Heart right ventricle (tissue), 16 donors: ENCODE results near the gene NFKBIZ. TPM values are rescaled to one million over a fixed set of nuclear protein-coding genes. Genes with fewer than 3 reads are reported as not detected.
A peak's percentile ranks its signal among the peaks of the same experiment; 100 is the strongest.

Experiments used
- ATAC-seq, 8 donors: fragments of 200-7000 bp; cut with Tn5 transposase; one replicate each; pipeline ENCODE4 v1.9.1; 2020; ENCODE audit warnings: mild to moderate bottlenecking in 8 of 8, moderate library complexity in 8 of 8, moderate number of reproducible peaks in 1 of 8
- DNase-seq, 2 donors: peaks; one replicate each; pipeline ENCODE4 v3.0.0-alpha.2; 2020
- H3K27ac ChIP-seq, 10 donors: fragments of 200-600 bp; sonication (generic) in 2 of 10; one replicate each; pipeline versions ENCODE4 v1.5.0 to v1.8.0; 2020 to 2022; ENCODE audit warnings: mild to moderate bottlenecking in 3 of 10
- H3K27me3 ChIP-seq, 7 donors: fragments of 200-600 bp; one replicate each; pipeline ENCODE4 v1.8.0; 2021 to 2022; ENCODE audit warnings: mild to moderate bottlenecking in 2 of 7
- H3K36me3 ChIP-seq, 9 donors: fragments of 200-600 bp; sonication (generic) in 1 of 9; one replicate each; pipeline versions ENCODE4 v1.5.0 to v1.8.0; 2020 to 2022; ENCODE audit warnings: mild to moderate bottlenecking in 2 of 9
- H3K4me1 ChIP-seq, 9 donors: fragments of 200-600 bp; sonication (generic) in 1 of 9; one replicate each; pipeline versions ENCODE4 v1.5.0 to v1.8.0; 2020 to 2022; ENCODE audit warnings: mild to moderate bottlenecking in 4 of 9
- H3K4me3 ChIP-seq, 10 donors: fragments of 200-600 bp; sonication (generic) in 2 of 10; one replicate each; pipeline versions ENCODE4 v1.5.0 to v1.8.0; 2020 to 2022; ENCODE audit warnings: mild to moderate bottlenecking in 7 of 10, moderate library complexity in 2 of 10
- H3K9me3 ChIP-seq, 11 donors: fragments of 200-600 bp in 10 of 11; sonication (generic) in 2 of 11; one replicate each; pipeline versions ENCODE4 v1.5.0 to v1.8.0; 2013 to 2022; ENCODE audit warnings: mild to moderate bottlenecking in 2 of 11, control low read depth in 1 of 11, moderate library complexity in 1 of 11
- WGBS, 2 donors: extraction: QIAGEN DNeasy Blood & Tissue Kit; methylation state at CpG; one replicate each; pipeline ENCODE4 v1.1.7; 2013; ENCODE audit warnings: inconsistent platforms in 1 of 2; 5-methylcytosine and 5-hydroxymethylcytosine counted together
- intact Hi-C, 10 donors: fragments of 100-400 bp; cut with DNase I; formaldehyde crosslinking; loops; one replicate each; pipeline versions ENCODE4 v1.11.1 to v1.14.2; 2022
- polyA plus RNA-seq, 2 donors: library from polyadenylated mRNA; stranded (reverse); fragments of 200-250 nt; gene quantifications; one replicate each; pipeline ENCODE4 v1.2.3, GENCODE V29; 2013
- total RNA-seq, 10 donors: library from RNA; stranded (reverse); fragmentation: NEBNext Ultra II Directional in 3 of 10; extraction: Animal tissue kit (Norgen Biotek cat#: 25700) in 3 of 10; gene quantifications; one replicate each; pipeline versions ENCODE4 v1.2.1 to v1.2.4, GENCODE V29; 2021 to 2023
- TF ChIP-seq, protein P1 (sequence below), 9 donors: fragments of 200-600 bp; sonication (generic) in 2 of 9; IDR thresholded peaks; one replicate each; pipeline versions ENCODE4 v1.5.0 to v1.8.0; 2021 to 2022; ENCODE audit warnings: antibody characterized with exemption in 9 of 9, mild to moderate bottlenecking in 5 of 9, moderate library complexity in 1 of 9
- donor health status: Arrhythmogenic right ventricular cardiomyopathy.
- donor health status: ischemic (EF 13 %, LVEDD 7.1; RV severe dilation, severe dysfunction).
- donor health status: healthy with polysubstance abuse.
- donor health status: DM: no; HTN: yes; CAD: no.
- donor health status: DM: no; HTN: no; CAD: no.
- donor health status: ischemic (EF 25% LVEDD 6.9; RV normal size, moderate dysfunction).
- donor health status: ischemic (EF 25% LVEDD 5.7; RV mildly dilated, moderate dysfunction).
- donor health status: healthy.
- donor health status: DM: yes; HTN: yes; CAD: no.
- donor health status: Ischemic cardiomyopathy.
- donor health status: ischemic (EF 35%, LVEDD 5.7; RV mildly dilated, moderate dysfunction).
- donor health status: nonischemic (EF 11% LVEDD 7.7; RV severe dilation, severe dysfunction).
- donor health status: DM: yes; HTN: yes; CAD: no.
- donor health status: PGD.
- donor health status: ischemic (EF 29% LVEDD 5.4; RV normal size, mild dysfunction).
- donor health status: nonischemic (EF 23%, LVEDD 6.1; RV moderate dilation, normal function).

Gene NFKBIZ
- total and polyA plus RNA-seq, 12 donors: 5.4 to 26.2 (median 11.8) TPM

DNA sequence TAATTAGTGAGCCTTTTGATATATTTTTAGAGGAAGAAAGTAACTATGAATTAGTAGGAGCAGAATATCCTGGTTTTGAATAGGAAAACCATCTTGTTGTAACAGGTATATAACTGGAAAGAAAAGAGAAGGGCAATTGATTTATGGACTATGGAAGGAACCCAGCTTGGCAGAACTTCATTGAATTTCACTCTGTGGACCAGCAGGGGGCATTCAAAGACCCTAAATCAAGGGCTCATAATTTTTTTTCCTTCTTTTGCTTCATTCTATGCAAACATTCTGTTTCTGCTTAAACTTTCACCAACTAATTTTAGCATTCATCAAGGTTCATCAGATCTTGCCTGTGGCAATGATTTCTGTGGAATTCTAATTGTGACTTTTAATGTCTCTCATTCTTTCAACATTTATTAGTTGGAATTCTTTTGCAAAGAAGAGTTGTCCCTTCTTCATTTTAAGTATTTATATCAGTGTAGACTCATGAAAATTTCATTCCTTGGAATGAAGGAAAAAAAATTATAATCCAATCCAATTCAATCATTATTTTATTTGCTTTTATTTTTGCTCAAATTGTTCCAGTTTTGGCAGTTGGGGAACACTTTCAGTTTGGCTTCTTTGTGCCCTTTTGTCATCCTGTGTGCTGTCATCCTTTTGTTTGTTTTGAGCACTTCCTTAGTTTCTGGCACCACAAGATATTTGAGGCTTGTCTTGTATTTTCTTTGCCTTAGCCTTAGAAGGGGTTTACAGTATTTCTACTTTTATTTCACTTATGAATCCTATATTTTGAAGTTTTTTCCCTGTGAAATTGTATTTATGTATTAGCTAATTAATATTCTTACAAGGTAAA is 39.9 kb upstream of the NFKBIZ start:
- H3K4me1 ChIP-seq: peaks cover 0 to 28% (median 18%) of the 10 kb centered on the region in 9 donors
- ATAC-seq: peak in 4 of 8 donors; percentile 41 to 64 (median 57)
- H3K27ac ChIP-seq: peak overlapping the region in 2 of 10 donors; percentile 18 to 41
- intact Hi-C loops: loop anchor here (1.0 to 10.0 kb wide), 8 partner anchors 38 to 735 kb away; partner anchors contain the start of gene NFKBIZ (in 2 of the 10)
- H3K4me3 ChIP-seq: no peak overlapping the region
- TF ChIP-seq, protein P1, sequence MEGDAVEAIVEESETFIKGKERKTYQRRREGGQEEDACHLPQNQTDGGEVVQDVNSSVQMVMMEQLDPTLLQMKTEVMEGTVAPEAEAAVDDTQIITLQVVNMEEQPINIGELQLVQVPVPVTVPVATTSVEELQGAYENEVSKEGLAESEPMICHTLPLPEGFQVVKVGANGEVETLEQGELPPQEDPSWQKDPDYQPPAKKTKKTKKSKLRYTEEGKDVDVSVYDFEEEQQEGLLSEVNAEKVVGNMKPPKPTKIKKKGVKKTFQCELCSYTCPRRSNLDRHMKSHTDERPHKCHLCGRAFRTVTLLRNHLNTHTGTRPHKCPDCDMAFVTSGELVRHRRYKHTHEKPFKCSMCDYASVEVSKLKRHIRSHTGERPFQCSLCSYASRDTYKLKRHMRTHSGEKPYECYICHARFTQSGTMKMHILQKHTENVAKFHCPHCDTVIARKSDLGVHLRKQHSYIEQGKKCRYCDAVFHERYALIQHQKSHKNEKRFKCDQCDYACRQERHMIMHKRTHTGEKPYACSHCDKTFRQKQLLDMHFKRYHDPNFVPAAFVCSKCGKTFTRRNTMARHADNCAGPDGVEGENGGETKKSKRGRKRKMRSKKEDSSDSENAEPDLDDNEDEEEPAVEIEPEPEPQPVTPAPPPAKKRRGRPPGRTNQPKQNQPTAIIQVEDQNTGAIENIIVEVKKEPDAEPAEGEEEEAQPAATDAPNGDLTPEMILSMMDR (IDR thresholded peaks at IDR 0.05): peak; percentile 32 to 81 (median 70)
- peaks cover 0 to 4% (median 0%) of the 10 kb centered on the region in 11 donors for H3K9me3 ChIP-seq
- DNase-seq: no peak
- H3K27me3 ChIP-seq: no peaks in the 10 kb centered on the region
- H3K36me3 ChIP-seq: peaks cover 0 to 50% (median 0%) of the 10 kb centered on the region in 9 donors

- peaks cover 0 to 44% (median 0%) of the 10 kb centered on the region in 9 donors for H3K36me3 ChIP-seq
- peaks cover 0 to 34% (median 24%) of the 10 kb centered on the region in 9 donors for H3K4me1 ChIP-seq
- intact Hi-C loops: loop anchor here in 9 of 10 donors (2.0 to 10.0 kb wide), 6 partner anchors 37 to 725 kb away; partner anchors contain the start of gene NFKBIZ (in 2 of the 9)
- TF ChIP-seq, protein P1 (IDR thresholded peaks at IDR 0.05): no peak
- DNase-seq (no peak), ATAC-seq (no peak)
- no peaks in the 10 kb centered on the region for H3K27me3 ChIP-seq
- peak overlapping the region in 2 of 10 donors; percentile 18 to 41 for H3K27ac ChIP-seq
- H3K4me3 ChIP-seq: no peak overlapping the region
- H3K9me3 ChIP-seq: peaks cover 0 to 4% (median 0%) of the 10 kb centered on the region in 11 donors
Observed at GRCh38 chr3:101810022-101810418, 39.3 kb upstream of the NFKBIZ start.

GRCh38 chr3:101811875-101812274 is 37.4 kb upstream of the NFKBIZ start:
- ATAC-seq: no peak
- H3K4me1 ChIP-seq: peaks cover 0 to 42% (median 30%) of the 10 kb centered on the region in 9 donors

DNA sequence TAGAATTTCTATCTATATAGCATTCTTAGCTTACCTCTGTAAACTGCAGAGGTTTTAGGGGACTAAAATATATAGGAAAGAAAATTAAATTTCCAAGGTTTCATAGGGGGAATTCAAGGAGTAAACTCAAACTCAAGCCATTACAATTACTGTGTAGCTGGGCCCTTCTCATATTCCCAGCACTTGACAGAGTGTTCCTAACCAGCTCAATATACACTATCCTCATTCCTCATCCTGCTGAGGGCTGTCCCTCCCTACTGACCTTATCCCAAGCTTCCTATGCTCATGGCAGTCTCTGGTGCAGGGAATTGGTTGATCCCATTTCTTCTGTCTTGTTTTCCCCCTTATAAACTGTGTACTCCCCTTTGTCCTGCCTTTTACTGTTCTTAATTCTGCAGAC is 36.4 kb upstream of the NFKBIZ start:
- no peaks in the 10 kb centered on the region for H3K27me3 ChIP-seq
- peaks cover 0 to 42% (median 30%) of the 10 kb centered on the region in 9 donors for H3K4me1 ChIP-seq
- H3K9me3 ChIP-seq: peaks cover 0 to 4% (median 0%) of the 10 kb centered on the region in 11 donors
- TF ChIP-seq, protein P1 (IDR thresholded peaks at IDR 0.05): no peak
- H3K4me3 ChIP-seq: no peak overlapping the region
- no peak for ATAC-seq
- intact Hi-C loops: loop anchor here in 8 of 10 donors (1.0 to 10.0 kb wide), 6 partner anchors 34 to 722 kb away; partner anchors contain the start of gene NFKBIZ (in 2 of the 8)
- no peak for DNase-seq
- peaks cover 0 to 29% (median 5%) of the 10 kb centered on the region in 9 donors for H3K36me3 ChIP-seq
- no peak overlapping the region for H3K27ac ChIP-seq

More at GRCh38 chr3:101811875-101812274, 37.4 kb upstream of the NFKBIZ start:
- DNase-seq: no peak
- H3K36me3 ChIP-seq: peaks cover 0 to 29% (median 4%) of the 10 kb centered on the region in 9 donors
- intact Hi-C loops: loop anchor here in 9 of 10 donors (2.0 to 10.0 kb wide), 6 partner anchors 35 to 723 kb away; partner anchors contain the start of gene NFKBIZ (in 2 of the 9)
- H3K27me3 ChIP-seq: no peaks in the 10 kb centered on the region
- TF ChIP-seq, protein P1 (IDR thresholded peaks at IDR 0.05): no peak
- H3K9me3 ChIP-seq: peaks cover 0 to 4% (median 0%) of the 10 kb centered on the region in 11 donors
- 91 to 95% methylated on average over 2 of the region's 2 CpGs for WGBS, 2 donors
- no peak overlapping the region for H3K27ac ChIP-seq
- no peak overlapping the region for H3K4me3 ChIP-seq
